HCT116 (cell line): ENCODE results near the gene THSD4. TPM values are rescaled to one million over a fixed set of nuclear protein-coding genes. Genes with fewer than 3 reads are reported as not detected.

Source experiments
- ATAC-seq: fragments of 200-7000 bp; cut with Tn5 transposase; 2 replicates; pipeline ENCODE4 v1.9.1; 2020; ENCODE audit warnings: mild to moderate bottlenecking, moderate library complexity
- BruUV-seq: library from RNA; stranded (reverse); fragments of 400-500 nt; replicated peaks from 2 replicates; lab custom pipeline; 2021; lab: Mats Ljungman, UMichigan
- CTCF ChIA-PET: fragments of 300-600 bp; sonication (Branson Sonifier 250); formaldehyde crosslinking; loops from one replicate; lab custom pipeline; 2021; ENCODE audit warnings: antibody characterized with exemption; lab: Charles Lee
- POLR2A ChIA-PET: fragments of 300-600, 350-600 bp; sonication (Branson Sonifier 250); formaldehyde crosslinking; loops from one replicate; lab custom pipeline; 2021; ENCODE audit warnings: antibody characterized with exemption; lab: Charles Lee
- RAD21 ChIA-PET, 2 experiments: fragments of 300-600 bp; sonication (Branson Sonifier 250); formaldehyde crosslinking; loops; one replicate each; lab custom pipeline; 2023; ENCODE audit warnings: low total read pairs in 2 of 2; ENCODE audit not compliant: uncharacterized antibody in 2 of 2, unreplicated experiment in 2 of 2, low non-redundant PET in 1 of 2; lab: Charles Lee
- DNase-seq: peaks from one replicate; pipeline ENCODE4 v3.0.0-alpha.2; 2010; ENCODE audit warnings: low read depth, low spot score
- H2AFZ ChIP-seq: fragments of 200-600 bp; shearing (Covaris generic), sonication (generic); 2 replicates; pipeline ENCODE4 v1.6.1; 2017; ENCODE audit warnings: low read depth, mixed run types, mixed read lengths, antibody characterized with exemption, low read length; ENCODE audit not compliant: poor library complexity, severe bottlenecking
- H3K27ac ChIP-seq: 2 replicates; pipeline ENCODE4 v1.5.1; 2012; ENCODE audit warnings: low read depth, low read length
- H3K27me3 ChIP-seq: fragments of 200-600 bp; sonication (generic); 2 replicates; pipeline ENCODE4 v1.6.1; 2016; ENCODE audit warnings: mixed run types, low read length, mixed read lengths; ENCODE audit not compliant: insufficient read depth
- H3K36me3 ChIP-seq, 2 experiments: fragments of 200-500 bp in 1 of 2; fragments of 200-600 bp in 1 of 2; sonication (Bioruptor generic) in 1 of 2; sonication (generic) in 1 of 2; 2 replicates each; pipeline versions ENCODE4 v1.5.1 to v1.6.1; 2014 to 2016; ENCODE audit warnings: low read length in 2 of 2, inconsistent platforms in 1 of 2, mixed read lengths in 1 of 2, mixed run types in 1 of 2; ENCODE audit not compliant: insufficient read depth in 2 of 2, control insufficient read depth in 1 of 2
- H3K4me1 ChIP-seq, 2 experiments: fragments of 200-600 bp in 1 of 2; sonication (generic) in 1 of 2; 2 replicates each; pipeline versions ENCODE4 v1.5.1 to v1.6.1; 2012 to 2017; ENCODE audit warnings: low read length in 2 of 2, inconsistent platforms in 1 of 2, mild to moderate bottlenecking in 1 of 2, mixed read lengths in 1 of 2, mixed run types in 1 of 2, moderate library complexity in 1 of 2; ENCODE audit not compliant: insufficient read depth in 2 of 2, control insufficient read depth in 1 of 2
- H3K4me2 ChIP-seq: fragments of 200-600 bp; sonication (generic); 2 replicates; pipeline ENCODE4 v1.6.1; 2017; ENCODE audit warnings: mixed run types, low read length, mixed read lengths
- H3K4me3 ChIP-seq, 2 experiments: fragments of 200-600 bp in 1 of 2; sonication (generic) in 1 of 2; replicated peaks in 1 of 2; 2 replicates each; pipeline ENCODE4 v1.5.1; 2011 to 2016; ENCODE audit warnings: low read length in 2 of 2, control low read depth in 1 of 2, low read depth in 1 of 2, mild to moderate bottlenecking in 1 of 2, mixed read lengths in 1 of 2, mixed run types in 1 of 2
- H3K79me2 ChIP-seq: fragments of 200-600 bp; sonication (generic); 2 replicates; pipeline ENCODE4 v1.6.1; 2017; ENCODE audit warnings: mild to moderate bottlenecking, mixed run types, low read length, moderate library complexity, mixed read lengths; ENCODE audit not compliant: insufficient read depth
- H3K9ac ChIP-seq: fragments of 200-600 bp; sonication (generic); 2 replicates; pipeline ENCODE4 v1.6.1; 2016; ENCODE audit warnings: low read length, mixed read lengths
- H3K9me2 ChIP-seq: fragments of 200-600 bp; sonication (generic), shearing (Covaris generic); 2 replicates; pipeline ENCODE4 v1.6.1; 2017; ENCODE audit warnings: mixed run types, mild to moderate bottlenecking, moderate library complexity; ENCODE audit not compliant: insufficient read depth
- H3K9me3 ChIP-seq, 2 experiments: fragments of 200-500 bp in 1 of 2; fragments of 200-600 bp in 1 of 2; sonication (Bioruptor generic) in 1 of 2; sonication (generic) in 1 of 2; 2 replicates each; pipeline ENCODE4 v1.6.1; 2014 to 2017; ENCODE audit warnings: low read length in 2 of 2, mixed read lengths in 2 of 2, inconsistent platforms in 1 of 2, low read depth in 1 of 2, mild to moderate bottlenecking in 1 of 2, mixed run types in 1 of 2, moderate library complexity in 1 of 2; ENCODE audit not compliant: control insufficient read depth in 1 of 2, insufficient read depth in 1 of 2
- H4K20me1 ChIP-seq: fragments of 200-600 bp; sonication (generic), shearing (Covaris generic); 2 replicates; pipeline ENCODE4 v1.6.1; 2017; ENCODE audit warnings: mixed run types, mild to moderate bottlenecking, moderate library complexity; ENCODE audit not compliant: insufficient read depth
- ATF3 ChIP-seq: IDR thresholded peaks from 2 replicates; pipeline ENCODE4 v1.6.1; 2012
- CEBPB ChIP-seq: IDR thresholded peaks from 2 replicates; pipeline ENCODE4 v1.6.1; 2012; ENCODE audit warnings: low read depth
- CTCF ChIP-seq, 3 experiments: fragments of 200-600 bp in 1 of 3; sonication (generic) in 1 of 3; IDR thresholded peaks in 2 of 3; conservative IDR thresholded peaks in 1 of 3; 2 replicates each; pipeline ENCODE4 v1.5.1; 2012 to 2017; ENCODE audit warnings: low read depth in 2 of 3, low read length in 2 of 3, antibody characterized with exemption in 1 of 3, borderline replicate concordance in 1 of 3, control low read depth in 1 of 3, mild to moderate bottlenecking in 1 of 3, mixed read lengths in 1 of 3, mixed run types in 1 of 3, moderate library complexity in 1 of 3; ENCODE audit not compliant: insufficient read depth in 1 of 3
- EZH2 ChIP-seq: fragments of 200-600 bp; sonication (generic); IDR thresholded peaks from 2 replicates; pipeline ENCODE4 v1.6.1; 2017; ENCODE audit warnings: antibody characterized with exemption, mixed run types
- JUND ChIP-seq: IDR thresholded peaks from 2 replicates; pipeline ENCODE4 v1.6.1; 2012
- MAX ChIP-seq: IDR thresholded peaks from 2 replicates; pipeline ENCODE4 v1.6.1; 2012
- POLR2A ChIP-seq: IDR thresholded peaks from 2 replicates; pipeline ENCODE4 v1.7.0; 2011; ENCODE audit warnings: borderline replicate concordance; ENCODE audit not compliant: insufficient read depth, insufficient read length; ENCODE audit errors: extremely low read depth
- REST ChIP-seq: IDR thresholded peaks from 2 replicates; pipeline ENCODE4 v1.6.1; 2012; ENCODE audit warnings: low read depth
- SRF ChIP-seq: IDR thresholded peaks from 2 replicates; pipeline ENCODE4 v1.6.1; 2012; ENCODE audit warnings: low read depth
- TCF7L2 ChIP-seq: IDR thresholded peaks from 2 replicates; pipeline ENCODE4 v1.7.0; 2011; ENCODE audit warnings: borderline replicate concordance, inconsistent platforms; ENCODE audit not compliant: insufficient read depth, insufficient read length; ENCODE audit errors: extremely low read depth
- YY1 ChIP-seq: IDR thresholded peaks from 2 replicates; pipeline ENCODE4 v1.6.1; 2011; ENCODE audit warnings: low read length, low read depth, moderate library complexity, mild to moderate bottlenecking; ENCODE audit not compliant: insufficient replicate concordance; ENCODE audit errors: extremely low read depth
- ZBTB33 ChIP-seq: IDR thresholded peaks from 2 replicates; pipeline ENCODE4 v1.6.1; 2011; ENCODE audit warnings: mild to moderate bottlenecking, low read length, moderate library complexity; ENCODE audit not compliant: insufficient replicate concordance; ENCODE audit errors: extremely low read depth
- intact Hi-C: fragments of 100-400 bp; cut with micrococcal nuclease; formaldehyde crosslinking; loops from 2 replicates; pipeline ENCODE4 v1.10.0; 2022
- total RNA-seq: library from RNA; stranded (reverse); gene quantifications from one replicate; pipeline ENCODE4 v1.2.1, GENCODE V29; 2021; ENCODE audit not compliant: unreplicated experiment

Gene THSD4
- total RNA-seq, 1 experiment from 2014 or later, result 30.5 TPM

- no peaks in the 10 kb centered on the region for H3K9me3 ChIP-seq
- no peaks in the 10 kb centered on the region for H4K20me1 ChIP-seq
- no TSS peak for BruUV-seq
- ChIA-PET POLR2A (no interaction called here), CTCF (no interaction called here)
- no peaks in the 10 kb centered on the region for H3K79me2 ChIP-seq
- no peak for DNase-seq
- intact Hi-C loops, result no loop called here
- TF ChIP-seq YY1 (no peak), SRF (no peak), EZH2 (no peak), REST (no peak), ATF3 (no peak), POLR2A (no peak), CTCF (IDR thresholded peaks at IDR 0.05 in 2 of 3, conservative IDR thresholded peaks at IDR 0.05 in 1 of 3; ENCODE audit: borderline replicate concordance in 1 of 3, insufficient read depth in 1 of 3, low read depth in 2 of 3, low read length in 2 of 3) (no peak), MAX (no peak), ZBTB33 (no peak), CEBPB (no peak), TCF7L2 (no peak), JUND (no peak)
- TF ChIP-seq, all 23 proteins: peak for 0
- Histone ChIP-seq H3K4me2 (no peak overlapping the region), H3K4me1 (no peaks in the 10 kb centered on the region), H3K4me3 (no peak overlapping the region), H3K36me3 (no peaks in the 10 kb centered on the region), H3K9ac (no peak overlapping the region), H3K9me2 (no peaks in the 10 kb centered on the region), H3K27me3 (no peaks in the 10 kb centered on the region), H3K27ac (no peak overlapping the region), H2AFZ (no peak overlapping the region)
- ATAC-seq, result no peak
- RAD21 ChIA-PET, result no interaction called here
Measured at GRCh38 chr15:71215126-71215894, 100.0 kb downstream of the THSD4 start.
